Trophoblast cell (in vitro differentiated cells and primary cell): ENCODE data around the gene KRTAP13-4.

Experiments
- DNase-seq, 2 donors: peaks; one replicate each; pipeline ENCODE4 v3.0.0-alpha.2; 2016
- H2AFZ ChIP-seq: 2 replicates; pipeline ENCODE4 v1.6.1; 2013; ENCODE audit warnings: low read length, moderate library complexity, mild to moderate bottlenecking; ENCODE audit not compliant: insufficient read depth, poor library complexity
- H2AK5ac ChIP-seq: 2 replicates; pipeline ENCODE4 v1.6.1; 2013; ENCODE audit warnings: mild to moderate bottlenecking, low read length
- H2BK120ac ChIP-seq: 2 replicates; pipeline ENCODE4 v1.6.1; 2013; ENCODE audit warnings: low read length, mild to moderate bottlenecking, moderate library complexity; ENCODE audit not compliant: insufficient read depth, poor library complexity
- H2BK12ac ChIP-seq: 2 replicates; pipeline ENCODE4 v1.6.1; 2013; ENCODE audit warnings: mild to moderate bottlenecking, low read length, moderate library complexity
- H2BK5ac ChIP-seq: 2 replicates; pipeline ENCODE4 v1.6.1; 2013; ENCODE audit warnings: low read length, low read depth, moderate library complexity, mild to moderate bottlenecking; ENCODE audit not compliant: poor library complexity
- H3K14ac ChIP-seq: 2 replicates; pipeline ENCODE4 v1.6.1; 2013; ENCODE audit warnings: mild to moderate bottlenecking, low read length
- H3K18ac ChIP-seq: 2 replicates; pipeline ENCODE4 v1.6.1; 2013; ENCODE audit warnings: mild to moderate bottlenecking, low read length
- H3K23ac ChIP-seq: 2 replicates; pipeline ENCODE4 v1.6.1; 2013; ENCODE audit warnings: low read length
- H3K27ac ChIP-seq: 2 replicates; pipeline ENCODE4 v1.5.1; 2013; ENCODE audit warnings: low read depth, mild to moderate bottlenecking, inconsistent platforms, low read length, moderate library complexity
- H3K27me3 ChIP-seq: 2 replicates; pipeline ENCODE4 v1.6.1; 2013; ENCODE audit warnings: inconsistent platforms, mild to moderate bottlenecking, low read length, moderate library complexity; ENCODE audit not compliant: insufficient read depth
- H3K36me3 ChIP-seq, 2 experiments: 1 replicate in 1 of 2; 2 replicates in 1 of 2; pipeline ENCODE4 v1.6.1; 2013; ENCODE audit warnings: low read length in 2 of 2, mild to moderate bottlenecking in 2 of 2, moderate library complexity in 1 of 2; ENCODE audit not compliant: insufficient read depth in 2 of 2, control insufficient read depth in 1 of 2
- H3K4ac ChIP-seq: 2 replicates; pipeline ENCODE4 v1.6.1; 2013; ENCODE audit warnings: low read depth, mild to moderate bottlenecking, low read length, moderate library complexity
- H3K4me1 ChIP-seq, 2 experiments: 1 replicate in 1 of 2; 2 replicates in 1 of 2; pipeline ENCODE4 v1.6.1; 2013; ENCODE audit warnings: low read length in 2 of 2, mild to moderate bottlenecking in 2 of 2, moderate library complexity in 1 of 2; ENCODE audit not compliant: insufficient read depth in 2 of 2, control insufficient read depth in 1 of 2
- H3K4me2 ChIP-seq: 2 replicates; pipeline ENCODE4 v1.6.1; 2013; ENCODE audit warnings: inconsistent platforms, mild to moderate bottlenecking, low read length, moderate library complexity
- H3K4me3 ChIP-seq: 2 replicates; pipeline ENCODE4 v1.5.1; 2013; ENCODE audit warnings: mild to moderate bottlenecking, low read depth, low read length, inconsistent platforms
- H3K79me1 ChIP-seq: one replicate; pipeline ENCODE4 v1.6.1; 2013; ENCODE audit warnings: low read length
- H3K79me2 ChIP-seq: 2 replicates; pipeline ENCODE4 v1.6.1; 2013; ENCODE audit warnings: low read length, mild to moderate bottlenecking; ENCODE audit not compliant: control insufficient read depth, insufficient read depth, poor library complexity
- H3K9ac ChIP-seq: 2 replicates; pipeline ENCODE4 v1.6.1; 2013; ENCODE audit warnings: mild to moderate bottlenecking, low read length
- H3K9me3 ChIP-seq: 2 replicates; pipeline ENCODE4 v1.6.1; 2013; ENCODE audit warnings: low read depth, mild to moderate bottlenecking, control low read depth, inconsistent platforms, low read length; ENCODE audit not compliant: insufficient read depth
- H4K12ac ChIP-seq: 2 replicates; pipeline ENCODE4 v1.6.1; 2013; ENCODE audit warnings: low read depth, mild to moderate bottlenecking, low read length, moderate library complexity
- H4K8ac ChIP-seq: 2 replicates; pipeline ENCODE4 v1.6.1; 2013; ENCODE audit warnings: low read depth, mild to moderate bottlenecking, low read length, moderate library complexity
- H4K91ac ChIP-seq: one replicate; pipeline ENCODE4 v1.6.1; 2013; ENCODE audit warnings: low read depth, mild to moderate bottlenecking, low read length, moderate library complexity
- WGBS: extraction: QIAGEN DNeasy Blood & Tissue Kit; methylation state at CpG from one replicate; pipeline ENCODE4 v1.1.7; 2013; ENCODE audit warnings: missing lambda C conversion rate; ENCODE audit not compliant: insufficient read length, insufficient coverage; ENCODE audit errors: extremely low coverage; 5-methylcytosine and 5-hydroxymethylcytosine counted together

KRTAP13-4 gene

DNA sequence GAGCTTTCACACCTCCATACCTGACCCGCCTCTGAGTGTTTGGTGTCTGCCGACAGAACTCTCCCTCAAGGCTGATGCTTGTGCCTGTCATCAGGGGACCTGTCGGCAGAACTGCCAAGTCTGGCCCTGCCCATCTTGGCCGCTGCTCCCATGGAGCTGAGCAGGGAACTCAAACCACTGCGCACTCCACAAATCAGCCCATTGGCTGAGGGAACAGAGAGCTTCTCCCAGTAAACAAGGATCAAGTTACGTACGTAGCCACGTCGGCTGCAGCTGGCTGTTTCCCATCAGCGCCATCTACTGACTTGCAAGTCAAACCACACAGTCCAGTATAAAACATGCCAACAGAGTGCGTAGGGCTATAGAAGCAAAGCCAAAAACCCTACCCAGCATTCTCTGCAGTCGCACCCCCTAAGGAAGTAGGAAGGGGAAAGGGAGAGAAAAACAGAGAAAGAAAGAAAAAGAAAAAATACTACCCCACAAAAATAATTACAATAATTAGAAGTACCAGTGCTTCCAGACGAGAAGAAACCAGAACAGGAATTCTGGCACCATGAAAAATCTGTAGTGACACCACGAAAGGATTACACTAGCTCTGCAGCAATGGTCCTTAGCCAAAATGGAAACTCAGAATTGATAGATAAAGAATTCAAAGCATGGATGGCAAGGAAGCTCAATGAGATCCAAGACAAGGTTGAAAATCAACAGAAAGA, 21.1 kb upstream of the KRTAP13-4 start:
- DNase-seq, result peak; percentile 52 to 79
- H2BK5ac ChIP-seq, result no peak overlapping the region
- H3K79me1 ChIP-seq, result no peaks in the 10 kb centered on the region
- H3K4me1 ChIP-seq, result no peaks in the 10 kb centered on the region
- no CpG with 5 or more reads among the region's 14 CpGs for WGBS
- no peak overlapping the region for H2BK12ac ChIP-seq
- no peak overlapping the region for H2AK5ac ChIP-seq
- no peaks in the 10 kb centered on the region for H3K9me3 ChIP-seq
- H4K91ac ChIP-seq, result no peak overlapping the region
- no peak overlapping the region for H3K9ac ChIP-seq
- H2BK120ac ChIP-seq, result no peak overlapping the region
- H4K8ac ChIP-seq, result peak overlapping the region; percentile 6
- no peak overlapping the region for H2AFZ ChIP-seq
- no peaks in the 10 kb centered on the region for H3K79me2 ChIP-seq
- no peak overlapping the region for H3K4me3 ChIP-seq
- H3K4me2 ChIP-seq, result peak overlapping the region; percentile 57
- H3K23ac ChIP-seq, result no peak overlapping the region
- H3K36me3 ChIP-seq, result no peaks in the 10 kb centered on the region
- H3K27ac ChIP-seq, result no peak overlapping the region
- H3K18ac ChIP-seq, result no peak overlapping the region
- no peak overlapping the region for H3K14ac ChIP-seq
- H3K4ac ChIP-seq, result no peak overlapping the region
- no peak overlapping the region for H4K12ac ChIP-seq
- H3K27me3 ChIP-seq, result no peaks in the 10 kb centered on the region

DNA sequence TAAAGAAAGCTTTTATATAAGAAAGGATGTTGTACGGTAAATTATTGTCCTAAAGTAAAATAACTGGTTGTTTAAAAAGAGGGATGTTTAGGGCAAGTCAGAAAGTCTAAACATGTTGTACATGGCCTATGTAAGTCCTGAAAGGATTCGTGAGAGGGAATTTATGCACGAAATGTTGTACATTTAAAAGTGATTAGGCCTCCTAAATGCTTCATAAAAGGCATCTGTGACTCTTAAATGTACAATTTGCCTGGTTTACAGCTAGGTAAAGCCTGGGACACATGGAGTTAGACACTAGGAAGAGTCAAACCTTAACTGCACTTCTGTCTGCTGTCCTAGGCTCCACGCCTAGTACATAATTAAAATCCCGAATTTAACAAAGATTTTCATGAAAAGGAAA, 14.0 kb upstream of the KRTAP13-4 start:
- H3K4me3 ChIP-seq, result no peak overlapping the region
- no CpG with 5 or more reads among the region's 5 CpGs for WGBS
- H3K4ac ChIP-seq, result no peak overlapping the region

DNA sequence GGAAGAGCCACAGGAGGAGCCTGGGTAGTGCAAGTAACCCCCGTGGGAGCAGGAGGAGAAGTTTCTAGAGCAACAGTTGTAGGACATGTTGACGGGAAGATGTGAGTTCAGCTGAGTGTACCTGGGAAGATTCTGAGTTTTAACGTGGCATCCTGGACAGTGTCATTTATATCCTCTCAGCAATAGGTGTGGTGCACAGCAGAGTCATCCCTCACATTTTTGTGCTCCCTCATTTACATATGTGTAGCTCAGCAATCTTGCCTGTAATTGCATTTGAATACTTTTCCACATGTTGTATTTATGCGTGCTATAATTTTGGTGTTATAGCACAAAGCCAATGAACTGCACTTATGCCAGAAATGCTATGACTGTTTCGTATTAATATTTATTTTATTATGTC, 4.2 kb upstream of the KRTAP13-4 start, which contains the start of gene KRTAP13-3:
TSS of gene KRTAP13-3 (minus strand) at position 101 of the 400 bp plus-strand sequence. CDS start at position 87, 14 bp downstream.
- no peak within 1 kb of the TSS for H3K18ac ChIP-seq
- no peak within 1 kb of the TSS for H2BK120ac ChIP-seq
- no peak within 1 kb of the TSS for H2AK5ac ChIP-seq
- no peak within 1 kb of the TSS for H3K4ac ChIP-seq
- no peak within 1 kb of the TSS for H3K27ac ChIP-seq
- no peak within 1 kb of the TSS for H2BK12ac ChIP-seq
- no peak within 1 kb of the TSS for H2AFZ ChIP-seq
- H2BK5ac ChIP-seq, result no peak within 1 kb of the TSS
- H3K4me2 ChIP-seq, result no peak within 1 kb of the TSS
- no peaks in the 10 kb centered on the region for H3K27me3 ChIP-seq
- H4K8ac ChIP-seq, result no peak within 1 kb of the TSS
- no peak within 1 kb of the TSS for H4K12ac ChIP-seq
- H3K4me3 ChIP-seq, result no peak within 1 kb of the TSS
- H3K23ac ChIP-seq, result no peak within 1 kb of the TSS
- WGBS, result no CpG with 5 or more reads among the region's 5 CpGs
- no peaks in the 10 kb centered on the region for H3K79me2 ChIP-seq
- H3K9ac ChIP-seq, result no peak within 1 kb of the TSS
- no peaks in the 10 kb centered on the region for H3K36me3 ChIP-seq
- H3K4me1 ChIP-seq, result no peaks in the 10 kb centered on the region
- no peak within 1 kb of the TSS for H4K91ac ChIP-seq
- no peak for DNase-seq
- no peak within 1 kb of the TSS for H3K14ac ChIP-seq
- H3K9me3 ChIP-seq, result no peaks in the 10 kb centered on the region
- no peaks in the 10 kb centered on the region for H3K79me1 ChIP-seq

More for the DNA sequence above, 14.0 kb upstream of the KRTAP13-4 start:
- H3K36me3 ChIP-seq, result no peaks in the 10 kb centered on the region
- H3K4me1 ChIP-seq, result no peaks in the 10 kb centered on the region
- no peak overlapping the region for H2AK5ac ChIP-seq
- H4K12ac ChIP-seq, result no peak overlapping the region
- H2BK12ac ChIP-seq, result no peak overlapping the region
- no peak overlapping the region for H4K91ac ChIP-seq
- H3K9ac ChIP-seq, result no peak overlapping the region
- H2BK120ac ChIP-seq, result no peak overlapping the region
- H3K27ac ChIP-seq, result no peak overlapping the region
- H3K79me2 ChIP-seq, result no peaks in the 10 kb centered on the region
- no peak overlapping the region for H2AFZ ChIP-seq
- no peaks in the 10 kb centered on the region for H3K27me3 ChIP-seq
- no peak overlapping the region for H3K18ac ChIP-seq
- H3K23ac ChIP-seq, result no peak overlapping the region
- no peaks in the 10 kb centered on the region for H3K9me3 ChIP-seq
- H3K14ac ChIP-seq, result no peak overlapping the region
- no peak overlapping the region for H3K4me2 ChIP-seq
- no peaks in the 10 kb centered on the region for H3K79me1 ChIP-seq
- no peak overlapping the region for H2BK5ac ChIP-seq
- DNase-seq, result no peak
- no peak overlapping the region for H4K8ac ChIP-seq

DNA sequence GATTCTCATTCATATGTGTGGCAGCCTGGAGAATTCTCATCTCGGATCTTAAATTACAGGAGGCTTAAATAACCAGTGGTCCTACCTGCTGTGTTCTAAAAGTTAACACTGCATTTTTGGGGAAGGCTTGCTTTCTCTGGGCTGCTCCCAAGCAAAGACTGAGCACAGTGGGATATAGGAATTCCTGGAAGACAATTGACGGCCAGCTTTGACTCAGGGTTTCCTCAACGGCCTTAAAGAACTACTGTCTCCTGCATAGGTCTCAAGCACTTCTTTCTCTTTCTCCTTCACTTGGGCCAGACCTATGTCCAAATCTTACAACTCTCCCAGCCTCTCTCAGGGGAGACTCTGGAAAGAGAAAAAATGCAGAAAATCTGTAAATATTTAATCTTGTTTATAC, 3.3 kb upstream of the KRTAP13-4 start:
- Histone ChIP-seq H2BK12ac (no peak overlapping the region), H2AK5ac (no peak overlapping the region), H2BK5ac (no peak overlapping the region), H3K4me1 (no peaks in the 10 kb centered on the region), H3K9ac (no peak overlapping the region), H3K79me1 (no peaks in the 10 kb centered on the region), H4K91ac (no peak overlapping the region), H3K14ac (no peak overlapping the region), H4K8ac (no peak overlapping the region), H3K18ac (no peak overlapping the region), H3K9me3 (no peaks in the 10 kb centered on the region), H3K4me3 (no peak overlapping the region), H3K4me2 (no peak overlapping the region), H4K12ac (no peak overlapping the region), H3K4ac (no peak overlapping the region), H3K27ac (no peak overlapping the region), H3K27me3 (no peaks in the 10 kb centered on the region), H3K23ac (no peak overlapping the region), H3K36me3 (no peaks in the 10 kb centered on the region), H2AFZ (no peak overlapping the region), H3K79me2 (no peaks in the 10 kb centered on the region), H2BK120ac (no peak overlapping the region)
- WGBS, result no CpG with 5 or more reads among the region's 3 CpGs
- DNase-seq, result no peak
